ENCODE measurements around the gene FBXL16.

FBXL16 gene

GRCh38 chr16:660132-660458 lies 45.5 kb downstream of the FBXL16 start:
- no peak overlapping the region; the same call in 1 of the 2 replicates for H3K4me3 ChIP-seq (replicated peaks; ENCODE audit: low read depth, low read length)
- TF ChIP-seq CTCF (IDR thresholded peaks at IDR 0.05; ENCODE audit: insufficient read depth, low read length, poor library complexity, severe bottlenecking) = no peak
- no peaks in the 10 kb centered on the region for H3K27me3 ChIP-seq (replicated peaks; ENCODE audit: control insufficient read depth, insufficient read depth, low read length)
- no peak for DNase-seq (ENCODE audit: extremely low read depth, insufficient read length)
- H3K36me3 ChIP-seq (ENCODE audit: control insufficient read depth, insufficient read depth, low read length) = peaks cover 4% of the 10 kb centered on the region; the same call in 1 of the 2 replicates

- Histone ChIP-seq H3K36me3 (ENCODE audit: control insufficient read depth, insufficient read depth, low read length) (peaks cover 4% of the 10 kb centered on the region; the same call in 1 of the 2 replicates), H3K4me3 (replicated peaks; ENCODE audit: low read depth, low read length) (no peak overlapping the region), H3K27me3 (replicated peaks; ENCODE audit: control insufficient read depth, insufficient read depth, low read length) (no peaks in the 10 kb centered on the region)
- TF ChIP-seq CTCF (IDR thresholded peaks at IDR 0.05; ENCODE audit: insufficient read depth, low read length, poor library complexity, severe bottlenecking) = no peak
- no peak for DNase-seq (ENCODE audit: extremely low read depth, insufficient read length)
These were observed 46.0 kb downstream of the FBXL16 start for GRCh38 chr16:659618-660017.

GRCh38 chr16:658679-659571 lies 46.7 kb downstream of the FBXL16 start:
- Histone ChIP-seq H3K36me3 (ENCODE audit: control insufficient read depth, insufficient read depth, low read length) (peaks cover 4% of the 10 kb centered on the region; the same call in 1 of the 2 replicates), H3K4me3 (replicated peaks; ENCODE audit: low read depth, low read length) (no peak overlapping the region), H3K27me3 (replicated peaks; ENCODE audit: control insufficient read depth, insufficient read depth, low read length) (no peaks in the 10 kb centered on the region)
- peak; percentile 15 for TF ChIP-seq CTCF (IDR thresholded peaks at IDR 0.05; ENCODE audit: insufficient read depth, low read length, poor library complexity, severe bottlenecking)
- no peak for DNase-seq (ENCODE audit: extremely low read depth, insufficient read length)

- peaks cover 7% of the 10 kb centered on the region for H3K36me3 ChIP-seq (ENCODE audit: control insufficient read depth, insufficient read depth, low read length)
- TF ChIP-seq CTCF (IDR thresholded peaks at IDR 0.05; ENCODE audit: insufficient read depth, low read length, poor library complexity, severe bottlenecking) = no peak
- H3K27me3 ChIP-seq (replicated peaks; ENCODE audit: control insufficient read depth, insufficient read depth, low read length) = no peaks in the 10 kb centered on the region
- no peak for DNase-seq (ENCODE audit: extremely low read depth, insufficient read length)
- no peak overlapping the region for H3K4me3 ChIP-seq (replicated peaks; ENCODE audit: low read depth, low read length)
These were observed 48.1 kb downstream of the FBXL16 start for GRCh38 chr16:657487-657886.

- H3K4me3 ChIP-seq (replicated peaks; ENCODE audit: low read depth, low read length) = no peak overlapping the region
- H3K36me3 ChIP-seq (ENCODE audit: control insufficient read depth, insufficient read depth, low read length) = peaks cover 6% of the 10 kb centered on the region
- H3K27me3 ChIP-seq (replicated peaks; ENCODE audit: control insufficient read depth, insufficient read depth, low read length) = no peaks in the 10 kb centered on the region
- DNase-seq (ENCODE audit: extremely low read depth, insufficient read length) = no peak
- no peak for TF ChIP-seq CTCF (IDR thresholded peaks at IDR 0.05; ENCODE audit: insufficient read depth, low read length, poor library complexity, severe bottlenecking)
These were observed 51.6 kb downstream of the FBXL16 start for GRCh38 chr16:654034-654433.

Data from GM06990 (cell line).